ENCODE results near the gene APOBEC3B.
"Not testable (repeated sequence)": the region's sequence is repeated elsewhere in the genome, so short reads cannot be mapped to it uniquely, and the experiment has no call there.

DNA sequence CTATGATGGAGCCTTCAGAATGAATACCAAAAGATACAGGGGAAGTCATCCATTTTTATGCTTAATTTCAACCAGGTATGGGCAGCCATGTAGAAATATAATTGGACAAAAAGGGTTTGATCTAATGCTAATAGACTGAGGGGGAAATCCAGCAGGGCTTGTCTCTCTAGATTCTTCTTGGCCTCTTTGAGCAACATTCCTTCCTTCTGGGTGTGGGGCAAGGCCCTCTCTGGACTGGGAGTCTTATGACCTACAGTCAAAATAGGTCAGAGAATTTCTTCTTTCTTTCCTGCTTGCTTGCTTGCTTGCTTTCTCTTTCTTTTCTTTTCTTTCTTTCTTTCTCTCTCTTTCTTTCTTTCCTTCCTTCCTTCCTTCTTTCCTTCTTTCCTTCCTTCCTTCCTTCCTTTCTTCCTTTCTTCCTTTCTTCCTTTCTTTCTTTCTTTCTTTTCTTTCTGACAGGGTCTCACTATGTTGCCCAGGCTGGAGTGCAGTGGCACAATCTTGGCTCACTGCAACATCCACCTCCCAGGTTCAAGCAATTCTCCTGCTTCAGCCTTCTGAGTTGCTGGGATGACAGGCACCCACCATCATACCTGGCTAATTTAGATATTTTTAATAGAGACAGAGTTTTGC, 36.3 kb upstream of the APOBEC3B start:
- TF ChIP-seq, protein P1, sequence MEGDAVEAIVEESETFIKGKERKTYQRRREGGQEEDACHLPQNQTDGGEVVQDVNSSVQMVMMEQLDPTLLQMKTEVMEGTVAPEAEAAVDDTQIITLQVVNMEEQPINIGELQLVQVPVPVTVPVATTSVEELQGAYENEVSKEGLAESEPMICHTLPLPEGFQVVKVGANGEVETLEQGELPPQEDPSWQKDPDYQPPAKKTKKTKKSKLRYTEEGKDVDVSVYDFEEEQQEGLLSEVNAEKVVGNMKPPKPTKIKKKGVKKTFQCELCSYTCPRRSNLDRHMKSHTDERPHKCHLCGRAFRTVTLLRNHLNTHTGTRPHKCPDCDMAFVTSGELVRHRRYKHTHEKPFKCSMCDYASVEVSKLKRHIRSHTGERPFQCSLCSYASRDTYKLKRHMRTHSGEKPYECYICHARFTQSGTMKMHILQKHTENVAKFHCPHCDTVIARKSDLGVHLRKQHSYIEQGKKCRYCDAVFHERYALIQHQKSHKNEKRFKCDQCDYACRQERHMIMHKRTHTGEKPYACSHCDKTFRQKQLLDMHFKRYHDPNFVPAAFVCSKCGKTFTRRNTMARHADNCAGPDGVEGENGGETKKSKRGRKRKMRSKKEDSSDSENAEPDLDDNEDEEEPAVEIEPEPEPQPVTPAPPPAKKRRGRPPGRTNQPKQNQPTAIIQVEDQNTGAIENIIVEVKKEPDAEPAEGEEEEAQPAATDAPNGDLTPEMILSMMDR (IDR thresholded peaks at IDR 0.05), result not testable (repeated sequence)
- TF ChIP-seq POLR2A, POLR2AphosphoS5 (IDR thresholded peaks at IDR 0.05): not testable (repeated sequence)

Measured in breast epithelium (tissue), 3 donors.